HG03354 (cell line): ENCODE results near the gene CCDC71.

Source experiments
- ATAC-seq: cut with Tn5 transposase; IDR thresholded peaks from one replicate; pipeline ENCODE4 v1.9.1; 2021; ENCODE audit warnings: mild to moderate bottlenecking; ENCODE audit not compliant: unreplicated experiment, poor library complexity, severe bottlenecking

Gene CCDC71

DNA sequence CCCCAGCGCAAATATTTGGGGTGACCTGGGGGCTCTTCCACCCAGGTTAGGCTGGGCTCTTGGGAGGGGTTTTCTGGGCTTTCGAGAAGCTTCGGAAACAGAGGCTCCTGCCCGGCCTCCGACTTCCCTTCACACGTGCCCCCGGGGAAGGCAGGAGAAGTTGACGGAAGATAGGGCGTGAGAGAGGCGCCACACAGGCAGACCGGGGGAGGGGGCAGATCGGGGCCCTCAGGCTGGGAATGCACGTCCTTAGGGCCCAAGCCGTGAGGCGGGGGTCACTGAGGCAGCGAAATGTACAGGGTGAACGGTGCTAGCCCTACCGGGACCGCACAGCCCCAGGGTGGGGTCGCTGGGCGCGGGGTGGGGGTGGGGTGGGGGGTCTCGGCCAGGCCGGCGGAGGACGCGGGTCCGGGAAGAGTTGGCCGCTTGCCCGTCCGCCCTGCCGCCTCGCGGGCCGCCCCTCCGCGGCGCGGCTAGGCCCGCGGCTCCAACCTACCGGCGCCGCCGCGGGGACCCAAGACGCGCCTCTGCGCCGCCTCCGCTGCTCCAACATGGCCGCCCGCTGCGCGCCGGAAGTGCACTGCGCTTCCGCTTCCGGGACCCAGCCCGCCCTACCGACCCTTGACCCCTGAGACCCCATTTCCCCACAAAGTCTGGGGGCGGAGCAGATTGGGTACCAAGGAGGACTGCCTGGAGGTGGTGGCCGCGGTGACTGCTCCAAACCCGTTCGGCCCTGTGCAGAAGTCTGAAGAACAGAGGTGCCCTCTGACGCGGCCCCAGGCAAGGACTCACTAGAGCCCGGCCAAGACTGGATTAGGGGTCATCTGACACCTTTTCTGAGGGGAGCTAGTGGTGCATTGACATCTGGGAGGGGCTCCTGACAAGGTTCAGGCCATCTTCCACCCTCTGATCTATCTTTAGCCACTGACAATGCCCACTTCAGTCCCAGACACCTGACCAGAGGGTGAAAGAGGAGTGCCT lies at the start of gene CCDC71:
Gene CCDC71, minus strand, starts transcription at position 561 of the 981 bp plus-strand sequence. CDS start 2,123 bp downstream, outside the sequence.
- peak; percentile 83 for ATAC-seq

DNA sequence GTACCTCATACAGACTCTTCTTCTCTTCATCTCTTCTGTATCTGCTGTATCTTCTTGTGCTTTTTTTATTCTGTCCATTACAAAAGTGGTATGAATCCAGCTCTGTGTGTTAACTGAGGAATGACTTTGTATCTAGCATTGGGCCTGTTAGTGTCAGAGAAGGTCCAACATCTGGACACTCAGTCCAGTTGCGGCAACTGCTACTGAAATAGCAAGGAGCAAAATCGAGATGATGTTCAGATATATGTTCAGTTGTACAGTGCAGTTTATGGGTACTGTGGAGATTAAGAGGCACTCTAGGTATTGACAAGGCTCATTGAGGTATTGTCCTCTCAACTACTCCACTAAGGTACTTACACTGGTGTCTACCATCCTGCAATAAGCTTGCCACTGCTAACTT lies 47.9 kb upstream of the CCDC71 start:
- no peak for ATAC-seq

DNA sequence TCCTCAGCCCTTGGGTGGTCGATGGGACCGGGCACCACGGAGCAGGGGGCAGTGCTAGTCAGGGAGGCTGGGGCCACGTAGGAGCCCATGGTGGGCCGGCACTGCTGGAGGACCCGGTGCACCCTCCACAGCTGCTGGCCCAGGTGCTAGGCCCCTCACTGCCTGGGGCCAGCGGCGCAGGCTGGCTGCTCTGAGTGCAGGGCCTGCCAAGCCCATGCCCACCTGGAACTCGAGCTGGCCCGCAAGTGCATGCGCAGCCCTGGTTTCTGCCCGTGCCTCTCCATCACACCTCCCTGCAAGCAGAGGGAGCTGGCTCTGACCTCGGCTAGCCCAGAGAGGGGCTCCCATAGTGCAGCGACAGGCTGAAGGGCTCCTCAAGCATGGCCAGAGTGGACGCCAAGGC lies 47.4 kb upstream of the CCDC71 start:
- no peak for ATAC-seq

DNA sequence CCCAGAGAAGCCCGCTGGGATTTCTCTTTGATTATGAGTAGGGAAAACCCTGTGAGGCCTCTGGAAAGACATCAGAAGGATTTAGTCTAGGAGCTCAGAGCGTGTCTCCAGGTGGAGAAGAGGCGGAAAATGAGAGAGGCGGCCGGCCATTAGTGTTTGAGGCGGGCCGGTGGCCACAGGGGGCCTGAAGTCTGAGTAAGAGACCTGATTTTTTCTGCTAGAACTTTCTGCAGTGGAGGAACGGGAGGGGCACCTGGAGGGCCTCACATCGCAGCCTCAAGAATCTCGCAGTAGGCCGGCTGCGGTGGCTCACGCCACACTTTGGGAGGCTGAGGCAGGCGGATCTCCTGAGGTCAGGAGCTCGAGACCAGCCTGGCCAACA lies 33.8 kb upstream of the CCDC71 start:
- ATAC-seq, result no peak

DNA sequence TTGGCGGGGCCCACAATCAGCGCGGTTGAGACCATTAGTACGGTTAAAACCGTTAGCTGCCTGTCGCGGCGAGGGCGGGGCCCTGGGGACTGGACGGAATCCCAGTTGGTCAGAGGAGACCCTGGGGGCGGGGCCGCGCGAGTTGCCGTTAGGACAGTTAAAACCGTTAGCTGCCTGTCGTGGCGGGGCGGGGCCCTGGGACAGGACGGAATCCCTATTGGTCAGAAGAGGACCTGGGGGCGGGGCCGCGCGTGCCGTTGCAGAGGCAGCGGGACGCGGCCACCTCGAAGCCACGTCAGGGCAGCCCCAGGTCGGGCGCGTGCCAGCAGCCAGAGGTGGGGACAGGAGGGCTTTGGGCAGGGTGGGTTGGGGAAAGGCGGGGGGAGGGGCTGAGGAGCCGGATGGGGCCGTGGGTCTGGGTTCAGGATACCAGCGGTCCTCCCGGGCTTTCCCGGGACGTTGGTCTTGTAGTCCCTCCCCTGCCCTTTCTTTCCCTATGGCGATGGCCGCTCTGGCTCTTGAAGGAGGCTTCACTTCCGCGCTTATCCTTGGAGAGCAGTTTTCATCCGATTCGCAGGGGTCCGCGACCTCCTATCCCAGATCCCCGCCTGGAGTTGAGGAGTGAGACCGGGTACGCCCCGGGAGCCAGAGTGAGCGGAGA lies 33.2 kb upstream of the CCDC71 start:
- ATAC-seq, result no peak

DNA sequence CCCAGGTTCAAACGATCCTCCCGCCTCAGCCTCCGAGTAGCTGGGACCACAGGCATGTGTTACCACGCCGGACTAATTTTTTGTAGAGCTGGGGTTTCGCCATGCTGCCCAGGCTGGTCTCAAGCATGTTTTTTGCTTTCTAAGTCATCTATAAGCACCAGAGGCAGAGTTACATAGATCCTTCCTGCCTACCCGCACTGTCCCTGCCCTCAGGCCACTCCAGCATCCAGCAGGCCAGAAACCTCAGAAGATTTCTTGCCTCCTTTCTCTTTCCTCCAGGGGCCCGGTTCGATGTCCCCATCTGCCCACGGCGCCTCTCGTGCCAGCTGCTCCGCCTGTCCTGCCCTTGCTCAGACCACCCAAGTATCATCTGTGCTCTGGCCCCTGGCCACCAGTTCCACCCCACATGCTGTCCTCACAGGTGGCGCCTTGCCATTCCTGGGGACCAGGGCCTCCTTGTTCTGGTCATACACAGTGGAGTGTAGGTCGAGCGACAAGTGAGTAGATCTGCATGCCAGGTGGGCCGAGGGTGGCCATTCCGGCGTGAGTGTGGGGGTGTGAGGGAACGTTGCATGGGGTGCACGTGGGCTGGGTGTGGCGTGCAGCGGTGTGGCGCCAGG lies 32.6 kb upstream of the CCDC71 start:
- ATAC-seq, result no peak

DNA sequence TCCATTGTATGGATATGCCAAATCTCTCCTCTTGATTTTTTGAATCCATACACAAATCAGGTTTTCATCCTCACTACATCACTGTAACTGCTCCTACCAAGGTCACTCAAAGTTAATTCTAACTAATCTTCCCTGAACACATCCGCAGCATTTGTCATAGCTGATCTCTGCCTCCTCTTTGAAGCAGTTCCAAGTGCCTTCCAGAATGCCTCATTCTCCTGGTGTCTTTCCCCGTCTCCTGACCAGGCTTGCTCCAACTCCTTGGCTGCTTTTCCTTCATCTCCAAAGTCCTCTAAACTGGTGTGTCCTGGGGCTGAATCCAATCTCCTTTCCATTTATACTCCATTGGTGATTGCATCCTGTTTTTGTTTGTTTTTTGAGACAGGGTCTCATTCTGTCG lies 32.0 kb upstream of the CCDC71 start:
- no peak for ATAC-seq

DNA sequence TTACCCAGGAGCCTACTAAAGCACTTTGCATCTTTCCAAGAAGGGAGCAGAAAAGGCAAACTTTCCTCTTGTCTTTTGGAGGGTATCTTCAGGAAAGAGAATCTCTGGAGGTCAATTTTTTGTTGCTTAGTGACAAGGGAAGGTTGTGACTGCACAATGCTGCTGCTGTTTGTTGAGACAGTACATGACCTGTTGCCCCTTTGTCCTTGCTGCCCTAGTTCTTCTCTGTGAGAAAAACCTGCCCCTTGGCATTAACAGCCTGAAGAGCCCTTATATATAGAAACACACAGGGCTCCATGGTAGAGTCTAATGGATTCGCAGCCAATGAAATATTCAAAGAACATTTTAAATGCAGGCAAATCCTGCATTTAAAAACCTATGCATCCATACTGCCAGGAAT lies 25.6 kb upstream of the CCDC71 start:
- no peak for ATAC-seq

DNA sequence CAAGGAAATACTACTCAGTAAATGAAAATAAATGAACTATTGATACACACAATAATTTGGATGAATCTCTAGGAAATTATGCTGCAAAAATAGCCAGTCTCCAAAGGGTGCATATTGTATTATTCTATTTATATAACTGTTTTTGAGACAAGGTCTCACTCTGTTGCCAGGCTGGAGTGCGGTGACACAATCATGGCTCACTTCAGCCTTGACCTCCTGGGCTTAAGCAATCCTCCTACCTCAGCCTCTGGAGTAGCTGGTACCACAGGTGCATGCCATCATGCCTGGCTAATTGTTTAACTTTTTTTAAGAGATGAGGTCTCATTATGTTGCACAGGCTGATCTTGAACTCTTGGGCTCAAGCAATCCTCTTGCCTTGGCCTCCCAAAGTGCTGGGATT lies 17.7 kb upstream of the CCDC71 start:
- ATAC-seq, result no peak

DNA sequence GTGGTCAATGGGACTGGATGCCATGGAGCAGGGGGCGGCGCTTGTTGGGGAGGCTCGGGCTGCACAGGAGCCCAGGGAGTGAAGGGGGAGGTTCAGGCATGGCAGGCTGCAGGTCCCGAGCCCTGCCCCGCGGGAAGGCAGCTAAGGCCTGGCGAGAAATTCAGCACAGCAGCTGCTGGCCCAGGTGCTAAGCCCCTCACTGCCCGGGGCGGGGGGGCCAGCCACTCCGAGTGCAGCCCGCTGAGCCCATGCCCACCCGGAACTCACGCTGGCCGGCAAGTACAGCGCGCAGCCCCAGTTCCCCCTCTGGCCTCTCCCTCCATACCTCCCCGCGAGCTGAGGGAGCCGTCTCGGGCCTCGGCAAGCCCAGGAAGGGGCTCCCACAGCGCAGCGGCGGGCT lies 16.6 kb upstream of the CCDC71 start:
- no peak for ATAC-seq

DNA sequence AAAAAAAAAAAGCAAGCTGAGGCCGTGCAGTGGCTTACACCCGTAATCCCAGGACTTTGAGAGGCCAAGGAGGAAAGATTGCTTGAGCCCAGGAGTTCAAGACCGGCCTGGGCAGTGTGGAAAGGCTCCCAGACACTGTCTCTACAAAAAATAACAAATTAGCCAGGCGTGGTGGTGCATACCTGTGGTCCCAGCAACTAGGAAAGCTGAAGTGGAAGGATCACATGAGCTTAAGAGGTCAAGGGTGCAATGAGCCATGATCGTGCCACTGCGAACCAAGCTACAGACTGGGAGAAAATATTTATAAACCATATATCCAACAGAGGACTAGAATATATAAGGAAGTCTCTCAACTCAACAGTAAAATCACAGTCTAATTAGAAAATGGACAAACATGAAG lies 15.2 kb upstream of the CCDC71 start:
- ATAC-seq, result no peak

DNA sequence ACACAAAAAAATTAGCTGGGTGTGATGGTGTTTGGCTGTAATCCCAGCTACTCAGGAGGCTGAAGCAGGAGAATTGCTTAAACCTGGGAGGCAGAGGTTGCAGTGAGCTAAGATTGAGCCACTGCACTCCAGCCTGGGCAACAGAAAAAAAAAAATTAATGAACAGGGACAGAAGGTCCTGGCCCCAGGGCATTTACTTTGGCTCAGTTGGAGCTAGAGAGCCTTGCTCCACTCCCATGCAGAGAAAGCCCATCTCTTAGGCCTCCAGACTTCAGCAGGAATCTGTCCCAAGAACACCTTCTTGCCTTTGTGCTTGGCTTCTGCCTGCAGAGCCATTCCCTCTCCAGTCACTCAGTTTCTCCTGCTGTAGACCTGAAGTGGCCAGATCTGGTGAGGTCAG lies 14.0 kb upstream of the CCDC71 start:
- ATAC-seq, result no peak

DNA sequence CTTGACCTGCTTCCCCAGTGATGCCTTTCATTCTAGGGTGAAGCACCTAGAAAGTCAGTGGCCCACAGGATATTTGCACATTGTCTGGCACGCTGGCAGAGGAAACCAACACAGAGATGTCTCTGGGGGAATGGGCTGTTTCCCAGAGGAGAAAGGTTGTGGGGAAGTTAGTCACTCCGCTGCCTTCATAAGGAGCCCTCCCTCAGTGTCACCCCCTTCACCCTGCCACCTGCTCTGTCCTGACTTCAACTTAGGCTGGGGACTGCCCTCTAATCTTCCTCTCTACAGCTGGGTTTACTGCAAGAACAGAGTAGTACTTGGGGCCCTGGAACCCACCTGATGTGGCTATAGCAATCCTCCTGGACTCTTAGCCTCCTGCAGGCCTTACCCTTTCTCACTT lies 10.9 kb upstream of the CCDC71 start:
- no peak for ATAC-seq

DNA sequence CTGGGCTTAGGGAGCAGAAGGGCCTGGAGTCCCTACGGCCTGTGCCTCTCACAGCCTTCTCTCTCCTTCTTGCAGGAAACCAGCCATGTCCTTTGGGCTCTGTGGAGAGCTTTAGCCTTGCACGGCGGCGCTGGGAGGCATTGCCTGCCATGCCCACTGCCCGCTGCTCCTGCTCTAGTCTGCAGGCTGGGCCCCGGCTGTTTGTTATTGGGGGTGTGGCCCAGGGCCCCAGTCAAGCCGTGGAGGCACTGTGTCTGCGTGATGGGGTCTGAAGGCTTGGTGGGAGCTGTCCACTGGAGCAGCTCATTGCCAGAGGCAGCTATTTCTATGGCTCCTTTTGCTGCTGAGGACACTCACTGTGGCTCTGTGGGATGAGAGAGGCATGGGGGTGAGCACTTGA lies 9.4 kb upstream of the CCDC71 start:
- ATAC-seq, result no peak

DNA sequence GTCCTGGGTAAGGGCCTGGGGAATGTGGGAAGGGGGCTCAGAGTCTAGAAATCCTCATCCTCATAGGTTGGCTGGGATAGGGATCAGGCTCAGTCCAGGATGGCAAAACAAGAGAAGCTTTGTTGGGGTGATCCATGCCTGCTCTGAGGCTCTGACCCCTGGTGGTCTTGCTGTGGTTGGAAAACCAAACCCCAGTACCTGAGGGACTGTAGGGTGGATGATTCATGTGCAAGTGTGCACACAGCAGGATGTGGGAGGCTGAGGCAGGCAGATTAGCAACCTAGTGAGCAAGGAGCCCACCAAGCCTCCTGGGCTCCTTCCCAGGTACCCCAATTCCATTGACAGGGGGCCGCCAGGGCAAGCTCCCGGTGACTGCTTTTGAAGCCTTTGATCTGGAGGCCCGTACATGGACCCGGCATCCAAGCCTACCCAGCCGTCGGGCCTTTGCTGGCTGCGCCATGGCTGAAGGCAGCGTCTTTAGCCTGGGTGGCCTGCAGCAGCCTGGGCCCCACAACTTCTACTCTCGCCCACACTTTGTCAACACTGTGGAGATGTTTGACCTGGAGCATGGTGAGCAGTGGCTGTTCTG lies 8.4 kb upstream of the CCDC71 start:
- ATAC-seq, result no peak

DNA sequence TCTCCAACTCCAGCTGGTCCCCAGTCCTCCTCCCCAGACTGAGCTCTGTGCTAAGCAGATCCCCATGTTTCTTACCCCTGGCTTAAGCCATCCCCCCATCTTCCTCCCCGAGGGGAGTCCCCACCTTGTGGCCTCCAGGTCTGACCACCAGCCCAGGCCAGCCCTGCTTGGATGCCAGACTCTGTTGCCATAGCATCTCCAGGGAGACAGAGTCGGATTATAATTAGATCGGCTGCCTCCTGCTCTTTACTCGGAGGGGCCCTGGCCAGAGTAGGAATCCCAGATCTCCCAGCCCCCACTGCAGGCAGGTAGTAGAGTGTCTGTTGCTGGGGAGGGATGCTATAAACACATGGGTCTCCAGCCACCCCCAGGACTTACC lies 7.7 kb upstream of the CCDC71 start:
- no peak for ATAC-seq

DNA sequence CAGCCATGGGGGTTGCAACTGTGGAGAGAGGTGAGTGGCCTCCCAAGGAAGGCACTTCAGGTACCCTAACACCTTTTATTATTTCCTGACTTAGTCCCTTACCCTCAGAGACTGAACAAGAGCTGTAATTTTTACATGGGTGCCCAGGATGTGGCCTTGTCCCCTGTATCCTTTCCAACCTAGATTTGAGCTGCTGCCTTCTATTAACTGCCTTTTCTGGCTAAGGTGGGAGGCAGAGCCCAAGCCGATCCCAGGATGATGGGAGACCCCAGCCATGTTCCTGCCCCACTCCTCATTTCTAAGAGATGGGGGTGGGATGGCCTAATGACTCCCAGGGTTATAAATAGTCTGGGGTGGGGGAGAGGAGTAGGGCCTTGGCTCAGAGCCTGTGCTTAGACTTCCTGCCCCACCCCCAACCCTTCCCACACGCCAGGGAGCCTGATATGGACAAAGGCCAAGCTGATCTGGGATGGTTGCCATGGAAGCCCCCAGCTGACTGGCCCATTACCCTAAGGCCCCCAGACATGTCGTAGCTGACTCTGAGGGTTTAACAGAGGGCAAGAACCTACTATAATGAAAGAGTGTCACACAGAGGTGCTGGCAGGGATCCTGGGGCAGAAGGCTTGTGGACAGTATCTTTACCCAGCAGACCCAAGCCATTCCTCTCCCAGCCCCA lies 7.1 kb upstream of the CCDC71 start:
- ATAC-seq, result no peak

DNA sequence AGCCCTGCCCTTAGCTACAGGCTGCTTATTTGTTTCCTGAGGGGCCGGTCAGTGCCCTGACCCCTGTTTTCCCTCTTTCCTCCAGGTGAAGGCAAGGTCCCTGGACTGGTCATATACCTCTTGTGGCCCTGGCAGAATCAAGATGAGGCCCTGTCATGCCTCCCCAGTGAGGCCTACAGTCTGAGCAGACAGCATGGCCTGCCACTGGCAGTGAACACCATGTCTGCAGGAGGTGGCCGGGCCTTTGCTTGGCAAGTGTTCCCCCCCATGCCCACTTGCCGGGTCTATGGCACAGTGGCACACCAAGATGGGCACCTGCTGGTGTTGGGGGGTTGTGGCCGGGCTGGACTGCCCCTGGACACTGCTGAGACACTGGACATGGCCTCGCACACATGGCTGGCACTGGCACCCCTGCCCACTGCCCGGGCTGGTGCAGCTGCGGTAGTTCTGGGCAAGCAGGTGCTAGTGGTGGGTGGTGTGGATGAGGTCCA lies 6.5 kb upstream of the CCDC71 start:
- no peak for ATAC-seq

DNA sequence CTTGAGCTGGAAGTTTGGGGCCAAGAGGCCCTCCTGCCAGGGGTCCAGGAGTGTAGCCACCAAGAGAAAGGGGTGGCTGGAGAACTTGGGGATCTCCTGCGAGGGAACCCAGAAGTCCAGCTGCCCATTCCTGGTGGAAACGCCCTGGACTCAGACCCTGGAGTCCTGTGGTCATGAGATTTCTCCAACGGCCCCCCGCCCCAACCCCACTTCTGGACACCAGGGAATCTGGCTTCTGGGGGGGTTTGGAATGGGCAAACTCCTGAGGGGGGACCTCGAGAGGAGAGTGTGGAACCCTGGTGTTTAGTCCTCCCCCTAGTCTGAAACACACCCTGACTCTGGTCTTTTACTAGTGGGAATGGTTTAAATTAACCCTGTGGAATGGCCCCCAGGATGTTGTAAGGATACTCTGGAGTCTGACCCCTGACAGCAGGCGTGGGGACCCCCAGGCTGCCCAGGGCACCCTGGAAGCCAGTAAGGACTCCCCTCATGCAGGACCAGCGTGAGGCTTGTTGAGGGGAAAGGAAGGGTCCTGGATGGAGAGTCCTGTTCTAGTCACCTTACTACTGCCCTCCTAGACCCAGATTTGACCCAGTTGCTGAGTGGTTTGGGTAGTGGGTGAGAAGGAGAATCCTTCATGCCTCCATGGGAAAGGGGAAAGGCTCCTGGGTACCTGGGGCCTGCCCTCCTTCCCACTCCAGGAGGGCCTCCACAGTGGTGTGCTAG lies 5.8 kb upstream of the CCDC71 start:
- ATAC-seq, result no peak
